PC-3 (cell line): Measurements from ENCODE around the gene YAP1. TPM values are rescaled to one million over a fixed set of nuclear protein-coding genes. Genes with fewer than 3 reads are reported as not detected.

ENCODE experiments used
- ATAC-seq: fragments of 200-7000 bp; cut with Tn5 transposase; 2 replicates; pipeline ENCODE4 v1.9.1; 2020; ENCODE audit warnings: mild to moderate bottlenecking, moderate library complexity
- BruUV-seq: library from RNA; stranded (reverse); fragments of 400-500 nt; replicated peaks from 2 replicates; lab custom pipeline; 2021; lab: Mats Ljungman, UMichigan
- CTCF ChIA-PET: fragments of 300-600 bp; sonication (Branson Sonifier 250); formaldehyde crosslinking; loops from one replicate; lab custom pipeline; 2022; ENCODE audit warnings: antibody characterized with exemption; lab: Charles Lee
- POLR2A ChIA-PET: fragments of 300-600 bp; sonication (Branson Sonifier 250); formaldehyde crosslinking; loops from one replicate; lab custom pipeline; 2022; ENCODE audit warnings: antibody characterized with exemption; ENCODE audit not compliant: unreplicated experiment; lab: Charles Lee
- DNase-seq: peaks from one replicate; pipeline ENCODE4 v3.0.0-alpha.2; 2015
- H2AFZ ChIP-seq: fragments of 300-600 bp; sonication (generic); 2 replicates; pipeline ENCODE4 v1.6.0; 2016; ENCODE audit warnings: antibody characterized with exemption, low read length
- H3F3A ChIP-seq: fragments of 300-600 bp; sonication (generic); one replicate; pipeline ENCODE4 v1.6.0; 2017; ENCODE audit warnings: antibody characterized with exemption, low read length, control low read depth, mild to moderate bottlenecking; ENCODE audit not compliant: unreplicated experiment
- H3K27ac ChIP-seq: fragments of 300-600 bp; sonication (generic); 2 replicates; pipeline ENCODE4 v1.5.1; 2016; ENCODE audit warnings: mild to moderate bottlenecking, low read length
- H3K27me3 ChIP-seq: fragments of 300-600 bp; sonication (generic); 2 replicates; pipeline ENCODE4 v1.6.1; 2016; ENCODE audit warnings: low read length, mixed read lengths
- H3K36me3 ChIP-seq: fragments of 300-600 bp; sonication (generic); 2 replicates; pipeline ENCODE4 v1.6.1; 2016; ENCODE audit warnings: low read depth, mixed run types, low read length, mixed read lengths
- H3K4me1 ChIP-seq: fragments of 300-600 bp; sonication (generic); 2 replicates; pipeline ENCODE4 v1.5.1; 2016; ENCODE audit warnings: low read length; ENCODE audit not compliant: insufficient read depth
- H3K4me2 ChIP-seq: fragments of 300-600 bp; sonication (generic); 2 replicates; pipeline ENCODE4 v1.6.0; 2016; ENCODE audit warnings: low read length
- H3K4me3 ChIP-seq: fragments of 300-600 bp; sonication (generic); 2 replicates; pipeline ENCODE4 v1.5.1; 2016; ENCODE audit warnings: mild to moderate bottlenecking, low read length, mixed read lengths
- H3K79me2 ChIP-seq: fragments of 300-600 bp; sonication (generic); 2 replicates; pipeline ENCODE4 v1.6.1; 2017; ENCODE audit warnings: low read length, mixed read lengths
- H3K9ac ChIP-seq: fragments of 300-600 bp; sonication (generic); 2 replicates; pipeline ENCODE4 v1.6.0; 2016; ENCODE audit warnings: mild to moderate bottlenecking, low read length
- H3K9me2 ChIP-seq: fragments of 300-600 bp; sonication (generic); replicated peaks from 2 replicates; pipeline ENCODE4 v1.6.1; 2016; ENCODE audit warnings: mixed run types, low read length, mixed read lengths
- H3K9me3 ChIP-seq: fragments of 300-600 bp; sonication (generic); 2 replicates; pipeline ENCODE4 v1.6.1; 2016; ENCODE audit warnings: low read length, mixed read lengths
- H4K20me1 ChIP-seq: fragments of 300-600 bp; sonication (generic); 2 replicates; pipeline ENCODE4 v1.6.1; 2016; ENCODE audit warnings: low read length, mixed read lengths
- EZH2 ChIP-seq: fragments of 300-600 bp; sonication (generic); IDR thresholded peaks from one replicate; pipeline ENCODE4 v1.6.1; 2017; ENCODE audit warnings: antibody characterized with exemption, mild to moderate bottlenecking, low read length; ENCODE audit not compliant: unreplicated experiment
- EZH2phosphoT487 ChIP-seq: fragments of 300-600 bp; sonication (generic); IDR thresholded peaks from 2 replicates; pipeline ENCODE4 v1.6.1; 2018; ENCODE audit warnings: mild to moderate bottlenecking, antibody characterized with exemption, low read length, borderline replicate concordance
- intact Hi-C: fragments of 100-400 bp; cut with micrococcal nuclease; formaldehyde crosslinking; loops from 2 replicates; pipeline ENCODE4 v1.9.0; 2023
- total RNA-seq: library from RNA; depleted of rRNA; stranded (reverse); fragments of >200 nt; gene quantifications from 2 replicates; pipeline ENCODE4 v1.2.3, GENCODE V29; 2014
- TF ChIP-seq, protein P1 (sequence below): fragments of 300-600 bp; sonication (generic); conservative IDR thresholded peaks from 2 replicates; pipeline ENCODE4 v1.5.1; 2017; ENCODE audit warnings: antibody characterized with exemption, low read depth, mild to moderate bottlenecking, low read length

YAP1 gene
- total RNA-seq, 1 experiment from 2014 or later, result 104 TPM

DNA sequence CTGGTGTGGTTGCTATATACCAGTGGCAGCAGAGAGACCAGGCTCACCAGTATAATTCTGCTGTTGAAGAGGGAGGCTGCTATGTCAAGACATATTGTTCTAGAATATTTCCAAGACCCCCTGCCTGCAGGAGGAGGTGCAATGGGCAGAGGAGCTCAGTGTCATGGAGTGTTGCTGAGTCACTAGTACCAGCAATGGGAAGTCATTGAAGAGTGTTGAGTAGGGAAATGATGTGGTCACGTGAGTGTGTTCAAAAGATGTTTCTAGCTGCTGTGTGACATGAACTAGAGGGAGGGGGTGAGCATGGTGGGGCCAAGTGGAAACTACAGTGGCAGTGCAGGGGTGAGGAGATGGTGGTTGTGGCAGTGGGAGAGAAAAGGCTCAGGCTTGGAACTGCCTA lies 130.8 kb downstream of the YAP1 start:
- H3K9me2 ChIP-seq, result no peaks in the 10 kb centered on the region
- CTCF ChIA-PET, result no interaction called here
- H3K27me3 ChIP-seq, result no peaks in the 10 kb centered on the region
- TF ChIP-seq EZH2, result no peak
- TF ChIP-seq EZH2phosphoT487, result no peak
- TF ChIP-seq, protein P1, sequence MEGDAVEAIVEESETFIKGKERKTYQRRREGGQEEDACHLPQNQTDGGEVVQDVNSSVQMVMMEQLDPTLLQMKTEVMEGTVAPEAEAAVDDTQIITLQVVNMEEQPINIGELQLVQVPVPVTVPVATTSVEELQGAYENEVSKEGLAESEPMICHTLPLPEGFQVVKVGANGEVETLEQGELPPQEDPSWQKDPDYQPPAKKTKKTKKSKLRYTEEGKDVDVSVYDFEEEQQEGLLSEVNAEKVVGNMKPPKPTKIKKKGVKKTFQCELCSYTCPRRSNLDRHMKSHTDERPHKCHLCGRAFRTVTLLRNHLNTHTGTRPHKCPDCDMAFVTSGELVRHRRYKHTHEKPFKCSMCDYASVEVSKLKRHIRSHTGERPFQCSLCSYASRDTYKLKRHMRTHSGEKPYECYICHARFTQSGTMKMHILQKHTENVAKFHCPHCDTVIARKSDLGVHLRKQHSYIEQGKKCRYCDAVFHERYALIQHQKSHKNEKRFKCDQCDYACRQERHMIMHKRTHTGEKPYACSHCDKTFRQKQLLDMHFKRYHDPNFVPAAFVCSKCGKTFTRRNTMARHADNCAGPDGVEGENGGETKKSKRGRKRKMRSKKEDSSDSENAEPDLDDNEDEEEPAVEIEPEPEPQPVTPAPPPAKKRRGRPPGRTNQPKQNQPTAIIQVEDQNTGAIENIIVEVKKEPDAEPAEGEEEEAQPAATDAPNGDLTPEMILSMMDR, result no peak
- H3K9me3 ChIP-seq, result no peaks in the 10 kb centered on the region
- H3K9ac ChIP-seq, result no peak overlapping the region
- H3K4me2 ChIP-seq, result no peak overlapping the region
- H3K27ac ChIP-seq, result no peak overlapping the region
- H3K36me3 ChIP-seq, result no peaks in the 10 kb centered on the region
- H3K4me3 ChIP-seq, result no peak overlapping the region
- POLR2A ChIA-PET, result interaction anchor here (0.6 kb wide), 1 partner anchor 271 kb away, joined by 7 read pairs; no protein-coding TSS in a partner anchor
- peaks cover 30% of the 10 kb centered on the region for H3K4me1 ChIP-seq
- no TSS peak for BruUV-seq
- H3F3A ChIP-seq, result no peaks in the 10 kb centered on the region
- no peaks in the 10 kb centered on the region for H4K20me1 ChIP-seq
- H2AFZ ChIP-seq, result no peak overlapping the region
- no peaks in the 10 kb centered on the region for H3K79me2 ChIP-seq
- no peak for DNase-seq
- no peak for ATAC-seq
- intact Hi-C loops, result no loop called here

DNA sequence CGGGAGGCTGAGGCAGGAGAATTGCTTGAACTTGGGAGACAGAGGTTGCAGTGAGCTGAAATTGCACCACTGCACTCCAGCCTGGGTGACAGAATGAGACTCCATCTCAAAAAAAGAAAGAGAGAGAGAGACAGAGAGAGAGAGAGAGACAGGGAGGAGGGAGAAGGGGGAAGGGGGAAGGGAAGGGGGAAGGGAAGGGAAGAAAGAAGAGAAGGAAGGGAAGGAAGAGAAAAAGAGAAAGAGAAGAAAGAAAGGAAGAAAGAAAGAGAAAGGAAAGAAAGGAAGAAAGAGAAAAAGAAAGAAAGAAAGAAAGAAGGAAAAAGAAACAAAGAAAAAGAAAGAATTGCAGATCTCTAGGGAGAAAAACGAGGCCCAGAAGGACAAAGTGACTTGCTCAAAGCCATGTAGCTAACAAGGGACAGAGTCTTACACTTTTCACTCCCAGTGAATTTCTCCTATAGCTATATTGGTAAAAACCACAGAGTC lies 133.2 kb downstream of the YAP1 start:
- TF ChIP-seq, protein P1, result no peak
- no peak for TF ChIP-seq EZH2phosphoT487
- TF ChIP-seq EZH2, result no peak
- ATAC-seq, result no peak
- Histone ChIP-seq H3F3A (no peaks in the 10 kb centered on the region), H3K36me3 (no peaks in the 10 kb centered on the region), H2AFZ (no peak overlapping the region), H3K27me3 (no peaks in the 10 kb centered on the region), H3K4me3 (no peak overlapping the region), H3K9ac (no peak overlapping the region), H3K4me2 (no peak overlapping the region), H3K27ac (no peak overlapping the region), H3K9me3 (no peaks in the 10 kb centered on the region), H3K79me2 (no peaks in the 10 kb centered on the region), H3K9me2 (no peaks in the 10 kb centered on the region), H4K20me1 (no peaks in the 10 kb centered on the region), H3K4me1 (peaks cover 30% of the 10 kb centered on the region)
- DNase-seq, result no peak
- ChIA-PET CTCF (no interaction called here), POLR2A (interaction anchor here (1.1 kb wide), 1 partner anchor 17 kb away, joined by 5 read pairs; no protein-coding TSS in a partner anchor)
- intact Hi-C loops, result no loop called here
- no TSS peak for BruUV-seq

DNA sequence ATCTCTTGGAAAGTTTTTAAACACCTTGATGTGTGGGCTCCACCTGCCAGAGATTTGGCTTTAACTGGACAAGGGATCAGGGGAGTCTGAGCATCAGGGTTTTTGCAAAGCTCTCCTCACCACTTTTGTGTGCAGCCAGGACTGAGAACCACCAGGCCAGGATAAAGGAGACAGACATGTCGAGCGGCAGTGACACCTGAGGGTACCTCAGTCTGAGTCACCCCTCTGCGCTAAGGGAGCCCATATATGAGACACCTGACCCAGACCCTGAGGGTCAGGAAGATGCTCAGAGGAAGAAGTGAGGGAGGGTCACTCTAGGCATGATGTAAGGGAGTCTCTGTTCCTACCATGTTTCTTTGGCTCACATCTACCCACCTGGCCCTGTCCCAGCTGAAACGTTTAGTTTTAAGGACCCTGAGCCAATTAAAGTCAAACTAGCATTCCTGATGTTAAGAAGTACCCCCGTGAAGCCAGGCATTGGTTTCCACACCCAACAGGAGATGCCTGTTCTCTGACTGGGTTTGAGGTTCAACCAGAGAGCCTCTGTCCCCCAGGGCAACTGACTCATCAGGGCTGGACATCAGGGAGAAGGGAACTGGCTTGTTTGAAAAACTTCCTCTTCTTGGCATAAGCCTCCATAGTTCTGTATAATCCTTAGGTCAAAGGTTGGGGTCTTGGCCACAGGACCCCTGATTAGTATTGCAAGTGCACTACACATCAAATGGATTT lies 134.6 kb downstream of the YAP1 start:
- Histone ChIP-seq H3F3A (no peaks in the 10 kb centered on the region), H2AFZ (peak overlapping the region; percentile 17), H3K9me2 (no peaks in the 10 kb centered on the region), H4K20me1 (no peaks in the 10 kb centered on the region), H3K27ac (peak overlapping the region; percentile 54), H3K27me3 (no peaks in the 10 kb centered on the region), H3K4me2 (peak overlapping the region; percentile 42), H3K4me3 (no peak overlapping the region), H3K36me3 (no peaks in the 10 kb centered on the region), H3K79me2 (no peaks in the 10 kb centered on the region), H3K4me1 (peaks cover 30% of the 10 kb centered on the region), H3K9ac (no peak overlapping the region), H3K9me3 (no peaks in the 10 kb centered on the region)
- TF ChIP-seq EZH2, result no peak
- no peak for TF ChIP-seq EZH2phosphoT487
- TF ChIP-seq, protein P1, result no peak
- intact Hi-C loops, result loop anchor here (2.0 kb wide), 1 partner anchor 18 kb away; no protein-coding TSS in a partner anchor
- ChIA-PET POLR2A (interaction anchor here (1.1 kb wide), 1 partner anchor 18 kb away, joined by 5 read pairs; no protein-coding TSS in a partner anchor), CTCF (interaction anchor here (0.6 kb wide), 3 partner anchors 68 to 1469 kb away, joined by 3 to 8 read pairs (median 5); no protein-coding TSS in a partner anchor)
- DNase-seq (peak; percentile 99), ATAC-seq (peak; percentile 95)
- no TSS peak for BruUV-seq
